Limb (tissue), 2 donors: ENCODE results near the gene TNRC6C.

Experiments used
- DNase-seq, 2 donors: peaks; one replicate each; pipeline ENCODE4 v3.0.0-alpha.2; 2016; ENCODE audit errors: extremely low spot score in 2 of 2

The TNRC6C gene, protein sequence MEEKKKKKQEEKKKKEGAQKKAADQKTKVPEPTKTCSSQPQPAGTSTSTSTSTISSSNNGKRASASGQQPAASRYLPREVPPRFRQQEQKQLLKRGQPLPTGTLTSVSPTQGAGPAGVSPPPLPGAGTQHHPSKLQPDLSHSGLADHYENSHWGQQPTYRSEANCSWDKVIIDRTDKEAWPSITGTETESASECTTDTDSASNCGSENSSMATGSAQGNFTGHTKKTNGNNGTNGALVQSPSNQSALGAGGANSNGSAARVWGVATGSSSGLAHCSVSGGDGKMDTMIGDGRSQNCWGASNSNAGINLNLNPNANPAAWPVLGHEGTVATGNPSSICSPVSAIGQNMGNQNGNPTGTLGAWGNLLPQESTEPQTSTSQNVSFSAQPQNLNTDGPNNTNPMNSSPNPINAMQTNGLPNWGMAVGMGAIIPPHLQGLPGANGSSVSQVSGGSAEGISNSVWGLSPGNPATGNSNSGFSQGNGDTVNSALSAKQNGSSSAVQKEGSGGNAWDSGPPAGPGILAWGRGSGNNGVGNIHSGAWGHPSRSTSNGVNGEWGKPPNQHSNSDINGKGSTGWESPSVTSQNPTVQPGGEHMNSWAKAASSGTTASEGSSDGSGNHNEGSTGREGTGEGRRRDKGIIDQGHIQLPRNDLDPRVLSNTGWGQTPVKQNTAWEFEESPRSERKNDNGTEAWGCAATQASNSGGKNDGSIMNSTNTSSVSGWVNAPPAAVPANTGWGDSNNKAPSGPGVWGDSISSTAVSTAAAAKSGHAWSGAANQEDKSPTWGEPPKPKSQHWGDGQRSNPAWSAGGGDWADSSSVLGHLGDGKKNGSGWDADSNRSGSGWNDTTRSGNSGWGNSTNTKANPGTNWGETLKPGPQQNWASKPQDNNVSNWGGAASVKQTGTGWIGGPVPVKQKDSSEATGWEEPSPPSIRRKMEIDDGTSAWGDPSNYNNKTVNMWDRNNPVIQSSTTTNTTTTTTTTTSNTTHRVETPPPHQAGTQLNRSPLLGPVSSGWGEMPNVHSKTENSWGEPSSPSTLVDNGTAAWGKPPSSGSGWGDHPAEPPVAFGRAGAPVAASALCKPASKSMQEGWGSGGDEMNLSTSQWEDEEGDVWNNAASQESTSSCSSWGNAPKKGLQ (N-terminal part only)

DNA sequence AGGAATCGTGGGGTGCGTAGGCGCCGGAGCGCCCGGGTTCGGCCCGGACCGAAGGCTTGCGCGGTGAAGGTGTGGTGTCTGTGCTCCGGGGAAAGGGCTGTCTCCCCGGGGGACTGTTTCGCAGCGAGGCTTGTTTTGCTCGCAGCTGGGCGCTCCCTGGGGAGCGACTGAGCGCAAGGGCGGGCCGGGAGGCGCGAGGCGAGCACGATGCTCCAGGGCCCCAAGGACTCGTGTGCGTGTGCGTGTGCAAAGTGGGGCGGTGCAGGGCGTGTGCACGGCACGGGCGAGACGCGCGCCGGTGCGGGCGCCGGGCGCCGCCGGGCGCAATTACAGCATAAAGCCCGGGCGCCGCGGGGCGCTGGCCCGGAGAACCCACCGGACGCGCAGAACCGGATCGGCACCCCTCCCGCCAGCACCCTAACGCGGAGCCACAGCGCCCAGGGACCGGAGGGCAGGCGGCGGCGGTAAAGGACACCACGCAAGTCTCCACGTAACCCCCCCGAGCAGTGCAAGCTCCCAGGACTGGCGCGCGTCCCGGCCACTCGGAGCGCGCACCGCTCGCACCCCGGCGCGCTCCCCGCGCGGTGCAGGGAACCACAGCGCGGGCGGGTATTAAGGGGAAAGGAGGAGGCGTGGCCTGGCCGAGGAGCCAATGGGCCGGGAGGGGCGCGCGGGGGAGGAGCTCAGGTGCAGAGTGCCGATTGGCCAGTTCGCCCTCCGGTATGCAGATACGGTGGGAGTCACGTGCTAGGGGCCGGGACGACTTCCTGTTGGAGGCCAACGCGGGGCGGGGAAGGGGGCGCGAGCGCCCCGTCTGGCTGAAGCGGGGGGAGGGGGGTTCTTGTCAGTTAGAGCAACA is at the start of gene TNRC6C:
TSS of gene TNRC6C (plus strand) at position 847 of the 859 bp plus-strand sequence. CDS start 45,504 bp downstream, outside the sequence.
- DNase-seq: peak; percentile 99 to 100

DNA sequence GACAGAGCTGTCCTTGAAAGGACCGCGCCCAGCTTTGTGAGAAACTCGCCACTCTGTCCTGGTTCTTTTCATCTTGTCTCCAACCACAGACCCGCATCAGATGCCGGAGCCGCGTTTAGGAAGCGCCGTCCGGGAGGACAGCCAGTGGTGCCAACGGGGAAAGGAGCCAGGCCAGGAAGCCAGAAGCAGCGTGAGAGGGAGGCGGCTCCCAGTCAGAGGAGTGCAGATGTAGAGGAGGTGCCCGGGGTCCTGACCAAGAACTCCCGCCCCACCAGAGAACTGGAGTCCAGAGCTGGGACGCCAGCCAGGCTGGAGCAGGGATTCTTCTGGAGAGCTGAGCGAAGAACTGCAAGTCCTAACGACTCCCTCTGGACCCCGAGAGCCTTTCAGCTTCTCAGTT is 49.3 kb upstream of the TNRC6C start:
- DNase-seq: peak in 1 of 2 donors; percentile 48

DNA sequence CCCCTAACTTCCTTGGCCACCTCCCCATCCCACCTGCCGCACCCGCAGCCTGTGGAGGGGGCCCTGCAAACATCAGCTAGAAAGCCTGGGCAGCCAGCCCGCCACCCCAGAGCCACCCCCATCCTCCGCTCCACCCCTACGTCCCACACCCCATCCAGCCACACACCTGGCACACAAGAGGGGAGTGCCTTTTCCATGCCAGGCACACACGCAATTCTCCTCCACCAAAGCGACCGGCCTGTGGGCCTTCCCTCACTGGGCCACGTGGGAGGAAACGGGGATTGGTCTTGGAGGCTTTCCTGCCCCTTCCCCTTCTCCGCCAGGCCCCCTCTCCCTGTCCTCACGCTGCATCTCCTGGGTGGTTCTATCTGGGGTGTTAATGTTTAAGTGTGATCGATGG is 48.7 kb upstream of the TNRC6C start:
- DNase-seq: no peak

DNA sequence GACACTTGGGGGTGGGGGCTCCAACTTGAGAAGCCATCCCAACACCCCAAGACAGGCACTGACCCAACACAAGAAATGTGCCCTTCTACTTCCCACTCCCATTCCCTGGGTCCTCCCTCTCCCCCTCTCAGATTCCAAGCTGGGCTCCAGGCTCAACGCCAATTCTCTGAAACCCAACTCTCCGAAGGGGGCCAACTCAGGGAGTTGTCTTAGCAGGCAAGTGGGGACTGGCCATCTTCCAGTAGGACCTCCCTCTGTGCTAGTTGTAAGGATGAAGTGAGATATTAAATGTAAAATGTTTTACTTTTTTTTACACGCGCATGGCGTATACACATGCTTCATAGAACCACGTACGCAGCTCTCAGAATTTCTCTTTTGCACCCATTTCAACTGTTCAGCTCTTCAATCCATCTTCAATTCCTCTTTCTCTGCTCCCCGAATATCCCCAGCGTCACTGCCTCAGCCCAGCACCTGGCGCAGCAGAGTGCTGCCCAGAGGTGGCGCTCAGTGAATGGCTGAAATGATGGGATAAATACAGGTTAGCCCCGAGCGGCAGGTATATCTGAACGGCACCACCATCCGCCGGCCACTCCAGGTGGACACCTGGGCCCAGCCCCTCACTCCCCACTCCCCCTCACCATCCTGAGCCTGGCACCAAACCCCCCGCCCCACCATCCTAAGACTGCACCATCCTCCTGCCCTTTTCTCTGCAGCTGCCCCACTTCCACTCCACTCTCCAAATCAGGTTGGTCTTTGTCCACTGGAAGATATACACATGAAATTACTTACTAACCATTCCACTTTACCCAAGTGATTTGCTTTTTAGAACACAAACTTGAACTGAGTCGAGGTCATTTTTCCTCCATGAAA is 43.9 kb upstream of the TNRC6C start:
- peak; percentile 81 to 87 for DNase-seq

DNA sequence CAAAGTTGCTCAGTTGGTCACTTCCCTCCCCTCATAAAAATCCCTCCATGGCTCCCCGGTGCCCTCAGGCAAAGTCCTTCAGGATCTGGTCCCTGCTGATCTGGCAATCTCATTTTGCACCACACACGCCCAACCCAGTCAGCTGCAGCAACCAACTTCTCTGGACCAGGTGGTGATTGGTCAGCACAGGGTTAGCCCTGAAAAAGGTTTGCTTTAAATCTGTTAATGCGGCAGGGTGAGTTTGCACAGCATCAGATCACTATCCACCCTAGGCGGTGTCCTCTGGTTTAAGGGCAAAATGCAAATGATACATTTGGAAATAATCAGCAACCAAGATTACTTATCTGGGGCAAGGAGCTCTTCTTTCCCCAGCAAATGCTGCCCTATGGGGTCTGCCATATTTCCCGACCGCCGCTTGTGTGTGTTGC is 42.9 kb upstream of the TNRC6C start:
- DNase-seq: no peak

DNA sequence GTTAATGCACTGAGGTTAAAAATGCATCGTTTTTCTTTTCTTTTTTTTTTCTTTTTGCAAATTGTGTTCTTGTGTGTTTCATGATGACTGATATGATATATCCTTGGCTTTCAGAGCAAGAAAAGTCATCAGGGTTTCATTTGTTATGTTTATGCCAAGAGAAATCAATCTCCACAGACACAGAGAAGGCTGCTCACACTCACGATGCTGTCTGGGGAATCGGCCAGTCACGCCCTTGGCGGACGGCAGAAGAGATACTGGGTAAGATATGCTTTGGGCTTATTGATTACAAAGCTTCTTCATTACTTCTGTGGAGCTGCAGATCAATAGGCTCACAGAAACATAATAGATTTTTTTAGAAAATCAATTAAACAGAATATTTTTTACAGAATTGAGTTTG is 42.2 kb upstream of the TNRC6C start:
- DNase-seq: no peak

DNA sequence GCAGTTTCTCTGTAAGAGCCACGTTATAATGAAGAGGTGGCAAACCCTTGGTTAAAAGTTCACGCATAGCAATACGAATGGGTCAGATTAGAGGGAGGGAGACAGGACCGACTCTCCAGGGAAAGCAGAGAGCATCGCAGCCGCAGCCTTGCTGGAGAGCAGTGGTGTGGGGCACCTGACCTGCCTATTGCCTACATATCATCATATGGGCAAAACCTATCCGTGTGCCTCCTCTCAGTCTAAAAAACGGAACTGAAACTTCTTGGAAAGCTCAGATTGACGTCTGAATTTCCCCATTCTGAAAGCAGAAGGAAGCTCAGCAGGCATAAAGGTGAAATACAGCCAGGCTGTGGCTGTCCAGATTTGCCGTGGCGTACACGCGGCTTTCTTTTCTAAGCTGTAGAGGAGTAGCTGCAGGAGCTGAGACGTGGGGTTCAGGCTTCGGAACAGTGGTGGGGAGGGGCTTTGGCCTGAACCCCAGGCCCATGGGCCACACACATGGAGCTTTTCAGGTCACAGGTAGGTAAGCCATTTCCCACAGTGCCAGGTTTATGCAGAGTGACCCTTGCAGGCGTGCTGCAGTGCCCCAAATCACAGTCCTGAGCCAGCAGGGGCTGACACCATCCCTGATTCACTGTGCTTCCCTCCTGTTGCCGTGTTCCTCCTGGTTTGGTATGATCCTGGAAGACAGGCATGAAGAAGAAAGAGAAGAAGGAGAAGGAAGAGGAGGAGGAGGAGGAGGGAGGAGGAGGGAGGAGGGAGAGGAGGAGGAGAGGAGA is 41.6 kb upstream of the TNRC6C start:
- no peak for DNase-seq

DNA sequence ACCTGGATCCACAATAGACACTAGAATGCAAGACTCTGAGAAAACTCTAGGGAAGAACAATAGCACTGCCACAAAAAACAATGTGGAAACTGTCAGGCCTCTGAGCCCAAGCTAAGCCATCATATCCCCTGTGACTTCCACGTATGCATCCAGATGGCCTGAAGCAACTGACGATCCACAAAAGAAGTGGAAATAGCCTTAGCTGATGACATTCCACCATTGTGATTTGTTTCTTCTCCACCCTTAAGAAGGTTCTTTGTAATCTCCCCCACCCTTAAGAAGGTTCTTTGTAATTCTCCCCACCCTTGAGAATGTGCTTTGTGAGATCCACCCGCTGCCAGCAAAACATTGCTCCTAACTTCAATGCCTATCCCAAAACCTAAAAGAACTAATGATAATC is 39.2 kb upstream of the TNRC6C start:
- no peak for DNase-seq

DNA sequence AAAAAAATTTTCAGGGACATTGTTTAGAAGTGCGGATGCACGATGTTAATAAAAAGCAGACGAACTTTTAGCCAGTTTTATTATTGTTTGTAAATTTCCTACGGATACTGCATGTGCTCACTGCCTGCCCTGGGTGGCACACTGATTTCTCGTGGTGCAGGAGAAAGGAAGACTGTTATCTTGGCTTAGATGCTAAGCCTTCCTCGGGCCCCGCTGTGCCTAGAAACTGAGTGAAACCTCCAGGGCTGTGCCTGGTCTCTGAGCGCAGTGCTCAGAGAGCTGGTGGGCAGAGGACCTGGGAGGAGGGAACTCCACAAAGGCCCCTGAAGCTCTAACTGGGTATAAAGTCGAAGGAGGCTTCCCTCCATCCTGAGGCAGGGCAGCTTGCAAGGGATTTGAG is 35.4 kb upstream of the TNRC6C start:
- DNase-seq: no peak

DNA sequence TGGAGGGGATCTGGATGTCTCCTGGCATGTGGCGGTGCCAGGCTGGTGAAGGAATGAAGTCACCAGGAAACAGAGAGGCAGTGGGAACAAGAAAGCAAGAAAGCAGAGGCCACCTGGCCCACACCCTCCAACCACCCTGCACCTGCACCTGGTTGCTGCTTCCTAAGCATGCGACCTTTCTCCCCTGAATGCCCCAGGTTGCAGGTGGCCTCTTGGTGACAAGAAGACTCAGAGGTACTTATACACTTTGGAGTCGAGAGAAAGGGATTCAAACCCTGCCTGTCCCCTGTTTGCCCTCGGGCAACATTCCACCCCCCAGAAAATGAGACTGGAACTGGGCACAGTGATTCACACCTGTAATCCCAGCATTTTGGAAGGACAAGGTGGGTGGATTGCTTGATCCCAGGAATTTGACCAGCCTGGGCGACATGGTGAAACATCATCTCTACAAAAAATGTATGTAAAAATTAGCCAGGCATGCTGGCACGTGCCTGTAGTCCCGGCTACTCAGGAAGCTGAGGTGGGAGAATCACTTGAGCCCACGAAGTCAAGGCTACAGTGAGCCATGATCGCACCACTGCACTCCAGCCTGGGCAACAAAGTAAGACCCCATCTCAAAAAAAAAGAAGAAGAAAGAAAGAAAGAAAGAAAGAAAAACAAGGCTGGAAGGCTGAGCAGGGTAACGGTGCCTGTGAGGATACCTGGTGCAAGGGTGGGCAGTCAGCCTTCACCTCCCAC is 34.6 kb upstream of the TNRC6C start:
- DNase-seq: no peak

DNA sequence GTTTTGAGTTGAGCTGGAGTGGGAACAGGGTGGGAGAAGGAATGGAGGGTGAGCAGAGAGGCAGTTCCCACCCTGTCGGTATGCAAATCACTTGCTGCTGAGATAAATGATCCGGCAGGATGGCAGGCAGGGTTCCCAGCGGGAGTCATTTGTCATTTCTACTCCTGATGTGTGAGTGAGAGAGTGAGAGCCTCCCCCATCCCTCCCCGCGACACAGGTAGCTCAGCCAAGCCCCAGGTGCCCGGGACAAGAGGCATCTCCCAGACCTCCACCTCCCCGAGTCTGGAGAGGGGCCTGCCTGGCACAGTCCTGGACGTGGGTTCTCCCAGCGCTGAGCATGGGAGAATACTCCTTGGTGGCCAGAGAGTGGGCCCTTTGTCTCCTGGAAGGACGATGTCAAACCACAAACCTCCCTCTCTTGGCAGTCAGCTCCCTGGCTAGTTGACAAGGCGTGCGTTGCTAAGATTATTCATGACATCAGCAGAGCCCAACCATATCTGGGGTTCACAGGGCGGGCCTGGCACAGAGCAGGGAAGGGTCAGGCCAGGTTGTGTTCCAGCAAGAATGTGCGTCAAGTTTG is 33.7 kb upstream of the TNRC6C start:
- peak; percentile 23 to 59 for DNase-seq

DNA sequence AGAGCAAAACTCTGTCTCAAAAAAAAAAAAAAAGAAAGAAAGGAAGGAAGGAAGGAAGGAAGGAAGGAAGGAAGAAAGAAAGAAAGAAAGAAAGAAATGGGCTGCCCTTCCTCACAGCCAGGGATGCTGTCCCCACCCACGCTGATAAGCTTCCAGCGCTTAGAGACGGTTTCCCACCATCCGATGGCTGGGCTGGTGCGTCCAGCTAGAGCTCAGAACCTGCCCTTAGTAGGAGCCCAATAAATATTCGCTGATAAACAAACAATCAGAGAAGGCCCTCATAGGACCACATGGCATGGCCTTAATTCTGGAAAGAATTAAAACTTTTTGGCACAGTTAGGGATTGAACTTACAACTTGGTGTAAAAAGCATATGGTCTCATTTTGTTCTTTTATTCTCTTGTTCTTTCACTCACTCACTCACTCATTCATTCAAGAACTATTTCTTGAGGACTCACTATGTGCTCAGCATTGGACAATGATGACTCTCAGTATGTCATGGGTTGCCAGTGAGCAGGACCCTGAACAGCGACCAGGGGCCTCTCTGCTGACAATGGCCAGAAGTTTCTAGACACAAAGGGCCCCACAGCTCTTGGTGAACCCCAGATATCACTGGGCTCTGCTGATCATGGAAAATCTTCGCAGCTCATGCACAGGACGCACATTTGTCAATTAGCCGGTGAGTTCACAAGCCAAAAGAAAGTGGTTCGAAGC is 32.5 kb upstream of the TNRC6C start:
- DNase-seq: no peak

DNA sequence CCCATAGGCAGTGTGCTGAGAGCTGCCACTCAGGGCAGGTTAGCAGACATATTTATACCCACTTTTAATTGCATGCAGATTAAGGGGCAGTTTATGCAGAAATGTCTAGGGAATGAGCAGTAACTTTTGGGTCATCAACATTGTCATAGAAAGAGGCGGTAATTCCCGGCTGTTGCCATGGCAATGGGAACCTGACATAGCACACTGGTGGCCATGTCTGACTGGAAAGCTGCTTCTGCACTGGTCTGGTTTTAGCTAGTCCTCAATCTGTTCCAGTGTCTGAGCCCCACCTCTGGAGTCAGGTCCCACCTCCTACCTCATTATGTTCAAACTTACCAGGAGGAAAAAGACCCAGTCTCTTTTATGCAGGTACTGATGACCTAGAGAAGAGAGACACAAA is 31.5 kb upstream of the TNRC6C start:
- DNase-seq: no peak

DNA sequence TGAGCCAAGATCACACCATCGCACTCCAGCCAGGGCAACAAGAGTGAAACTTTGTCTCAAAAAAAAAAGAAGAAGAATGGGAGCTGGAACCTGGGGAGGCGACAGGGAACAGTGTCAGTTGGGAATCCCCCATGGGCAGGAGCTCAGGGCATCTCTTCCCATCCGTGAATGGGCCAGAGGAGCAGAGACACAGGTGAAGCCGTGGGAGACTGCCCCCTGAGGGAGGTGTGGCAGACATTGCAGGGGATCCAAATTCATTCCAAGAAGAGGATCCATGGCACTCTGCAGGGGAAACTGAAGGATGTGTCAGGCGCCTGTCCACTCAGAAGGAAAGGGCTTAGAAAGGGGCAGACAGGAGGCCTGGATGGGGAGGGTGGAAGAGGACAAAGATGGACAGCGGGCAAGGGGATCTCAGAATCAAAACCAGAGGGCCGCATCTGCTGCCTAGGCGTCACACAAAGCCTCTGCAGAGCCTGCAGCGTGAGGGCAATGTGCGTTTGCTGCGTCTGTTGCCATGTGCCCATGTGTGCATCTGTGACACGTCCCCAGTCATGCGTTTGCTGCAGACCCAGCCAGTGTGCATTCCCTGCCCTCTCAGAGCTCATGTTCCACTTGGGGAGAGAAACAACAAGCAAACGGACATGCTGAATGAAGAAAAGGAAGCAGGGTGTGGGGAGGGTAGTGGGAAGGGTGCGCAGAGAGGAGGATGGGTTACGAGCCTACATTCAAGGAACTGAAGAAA is 30.6 kb upstream of the TNRC6C start:
- no peak for DNase-seq

DNA sequence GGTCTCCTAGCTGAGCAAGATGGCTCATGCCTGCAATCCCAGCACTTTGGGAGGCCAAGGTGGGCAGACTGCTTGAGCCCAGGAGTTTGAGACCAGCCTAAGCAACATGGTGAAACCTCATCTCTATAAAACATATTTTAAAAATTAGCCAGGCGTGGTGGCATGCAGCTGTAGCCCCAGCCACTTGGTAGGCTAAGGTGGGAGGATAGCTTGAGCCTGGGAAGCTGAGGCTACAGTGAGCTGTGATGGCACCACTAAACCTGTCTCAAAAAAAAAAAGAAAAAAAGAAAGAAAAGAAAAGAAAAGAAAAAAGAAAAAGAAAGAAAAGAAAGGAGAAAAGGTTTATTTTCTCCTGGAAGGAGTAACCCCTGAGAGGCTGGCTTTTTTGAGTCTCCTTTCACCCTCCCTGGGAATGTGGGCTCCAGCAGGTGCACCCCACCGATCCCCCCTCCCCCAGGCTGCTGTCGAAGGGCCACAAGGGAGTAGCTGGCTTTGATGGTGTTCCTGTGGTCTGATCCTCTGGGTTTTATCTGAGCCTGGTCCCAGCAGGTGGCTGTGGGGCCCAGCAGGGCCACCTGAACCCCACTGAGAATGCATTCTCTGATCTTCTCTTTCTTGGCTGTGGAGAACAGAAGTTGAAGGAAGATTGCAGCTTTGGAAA is 29.9 kb upstream of the TNRC6C start:
- no peak for DNase-seq

DNA sequence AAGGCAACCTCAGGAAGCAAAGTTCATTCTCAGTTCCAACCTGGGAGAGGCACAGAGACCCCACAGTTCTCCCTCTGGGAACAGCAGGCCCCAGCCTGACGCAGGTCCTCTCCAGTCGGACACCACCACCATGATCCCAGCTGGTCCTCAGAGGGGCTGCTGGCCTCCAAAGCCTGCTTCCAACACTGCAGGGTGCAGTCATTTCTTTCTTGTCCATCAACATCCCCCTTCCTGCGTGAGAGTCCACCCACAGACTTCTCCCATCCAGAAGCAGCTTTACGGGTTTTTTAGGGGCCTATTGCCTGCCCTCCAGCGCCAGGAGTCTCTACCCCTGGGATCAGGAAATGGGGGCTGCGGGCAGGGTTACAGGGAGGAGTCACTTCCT is 29.3 kb upstream of the TNRC6C start:
- DNase-seq: no peak
